ENCODE data around the gene PPOX.

Gene PPOX

GRCh38 chr1:161176468-161177111 lies 10.4 kb downstream of the PPOX start:
- TF ChIP-seq CTCF (IDR thresholded peaks at IDR 0.05; ENCODE audit: low read depth, low read length, missing control alignments): no peak
- no peak for DNase-seq (ENCODE audit: low read depth)

GRCh38 chr1:161177112-161177935 lies 11.1 kb downstream of the PPOX start, which contains the start of gene B4GALT3:
B4GALT3 (minus strand) TSS chr1:161177507; CDS start chr1:161176060, 1,447 bp downstream.
- H3K4me3 ChIP-seq (ENCODE audit: low read depth, low read length): peak within 1 kb of the TSS; percentile 67
- TF ChIP-seq CTCF (IDR thresholded peaks at IDR 0.05; ENCODE audit: low read depth, low read length, missing control alignments): no peak
- no peak for DNase-seq (ENCODE audit: low read depth)

More at GRCh38 chr1:161176468-161177111, 10.4 kb downstream of the PPOX start:
- peak overlapping the region; percentile 67 for H3K4me3 ChIP-seq (ENCODE audit: low read depth, low read length)

- DNase-seq (ENCODE audit: low read depth): no peak
- peak overlapping the region; percentile 67 for H3K4me3 ChIP-seq (ENCODE audit: low read depth, low read length)
- no peak for TF ChIP-seq CTCF (IDR thresholded peaks at IDR 0.05; ENCODE audit: low read depth, low read length, missing control alignments)
Observed at GRCh38 chr1:161177936-161178244, 11.7 kb downstream of the PPOX start.

- no peak for TF ChIP-seq CTCF (IDR thresholded peaks at IDR 0.05; ENCODE audit: low read depth, low read length, missing control alignments)
- DNase-seq (ENCODE audit: low read depth): no peak
- no peak overlapping the region for H3K4me3 ChIP-seq (ENCODE audit: low read depth, low read length)
Observed at GRCh38 chr1:161179698-161180097, 13.5 kb downstream of the PPOX start.

- no peak for DNase-seq (ENCODE audit: low read depth)
- H3K4me3 ChIP-seq (ENCODE audit: low read depth, low read length): no peak overlapping the region
- TF ChIP-seq CTCF (IDR thresholded peaks at IDR 0.05; ENCODE audit: low read depth, low read length, missing control alignments): peak; percentile 36
Observed at GRCh38 chr1:161180639-161181038, 14.4 kb downstream of the PPOX start.

GRCh38 chr1:161182214-161182613 lies 16.0 kb downstream of the PPOX start:
- no peak overlapping the region for H3K4me3 ChIP-seq (ENCODE audit: low read depth, low read length)
- TF ChIP-seq CTCF (IDR thresholded peaks at IDR 0.05; ENCODE audit: low read depth, low read length, missing control alignments): no peak

More at GRCh38 chr1:161182214-161182613, 16.0 kb downstream of the PPOX start:
- peak; percentile 78 for DNase-seq (ENCODE audit: low read depth)

Data from GM12864 (cell line).